CD14-positive monocyte (primary cell): ENCODE results near the gene IGF2BP3. TPM values are rescaled to one million over a fixed set of nuclear protein-coding genes. Genes with fewer than 3 reads are reported as not detected.

Experiments used
- DNase-seq, 3 donors: peaks; one replicate each; pipeline ENCODE4 v3.0.0-alpha.2; 2011 to 2022
- H2AFZ ChIP-seq: 2 replicates; pipeline ENCODE4 v1.6.0; 2012; ENCODE audit warnings: mild to moderate bottlenecking, low read depth, low read length, inconsistent platforms; ENCODE audit not compliant: insufficient read depth, poor library complexity, severe bottlenecking
- H3K27ac ChIP-seq, 2 donors: 1 replicate in 1 of 2; 2 replicates in 1 of 2; pipeline ENCODE4 v1.5.1; 2012 to 2013; ENCODE audit warnings: low read length in 2 of 2, control low read depth in 1 of 2, inconsistent platforms in 1 of 2, low read depth in 1 of 2, mild to moderate bottlenecking in 1 of 2
- H3K27me3 ChIP-seq, 2 donors: one replicate each; pipeline versions ENCODE4 v1.6.0 to v1.6.1; 2011 to 2013; ENCODE audit warnings: low read length in 2 of 2; ENCODE audit not compliant: control insufficient read depth in 2 of 2, insufficient read depth in 2 of 2
- H3K36me3 ChIP-seq, 2 donors: replicated peaks in 1 of 2; 1 replicate in 1 of 2; 2 replicates in 1 of 2; pipeline versions ENCODE4 v1.5.1 to v1.6.1; 2012 to 2013; ENCODE audit warnings: low read length in 2 of 2, control low read depth in 1 of 2, inconsistent platforms in 1 of 2, mild to moderate bottlenecking in 1 of 2; ENCODE audit not compliant: insufficient read depth in 2 of 2, control insufficient read depth in 1 of 2
- H3K4me1 ChIP-seq, 2 donors: 1 replicate in 1 of 2; 2 replicates in 1 of 2; pipeline versions ENCODE4 v1.5.1 to v1.6.1; 2012 to 2013; ENCODE audit warnings: low read length in 2 of 2, control low read depth in 1 of 2, inconsistent platforms in 1 of 2, mild to moderate bottlenecking in 1 of 2, moderate library complexity in 1 of 2; ENCODE audit not compliant: insufficient read depth in 2 of 2, control insufficient read depth in 1 of 2
- H3K4me2 ChIP-seq: replicated peaks from 2 replicates; pipeline ENCODE3; 2012; ENCODE audit warnings: low read length, moderate library complexity, mild to moderate bottlenecking; ENCODE audit not compliant: poor library complexity, severe bottlenecking; ENCODE audit errors: extremely low read depth
- H3K4me3 ChIP-seq, 3 experiments: fragments of 200-600 bp in 1 of 3; sonication (generic) in 1 of 3; replicated peaks in 1 of 3; 1 replicate in 2 of 3; 2 replicates in 1 of 3; pipeline ENCODE4 v1.5.1; 2011 to 2013; ENCODE audit warnings: low read length in 3 of 3, mild to moderate bottlenecking in 3 of 3, control low read depth in 2 of 3, low read depth in 2 of 3, inconsistent platforms in 1 of 3, moderate library complexity in 1 of 3
- H3K79me2 ChIP-seq: 2 replicates; pipeline ENCODE4 v1.6.0; 2012; ENCODE audit warnings: mild to moderate bottlenecking, control low read depth, inconsistent platforms, low read length, moderate library complexity; ENCODE audit not compliant: insufficient read depth
- H3K9ac ChIP-seq: 2 replicates; pipeline ENCODE4 v1.6.0; 2017; ENCODE audit warnings: low read length, mild to moderate bottlenecking; ENCODE audit not compliant: insufficient read depth, poor library complexity, severe bottlenecking
- H3K9me3 ChIP-seq, 2 donors: replicated peaks in 1 of 2; 1 replicate in 1 of 2; 2 replicates in 1 of 2; pipeline versions ENCODE4 v1.5.1 to v1.6.1; 2012 to 2013; ENCODE audit warnings: low read length in 2 of 2, control low read depth in 1 of 2; ENCODE audit not compliant: control insufficient read depth in 1 of 2, insufficient read depth in 1 of 2
- H4K20me1 ChIP-seq: 2 replicates; pipeline ENCODE4 v1.6.0; 2012; ENCODE audit warnings: mild to moderate bottlenecking, low read length, control low read depth, moderate library complexity; ENCODE audit not compliant: insufficient read depth
- H3K27ac Mint-ChIP-seq, 7 donors: one replicate each; pipeline ENCODE4 v1.8.0; 2020; ENCODE audit warnings: mild to moderate bottlenecking in 7 of 7, mixed read lengths in 7 of 7, moderate library complexity in 6 of 7, inconsistent platforms in 2 of 7
- H3K27me3 Mint-ChIP-seq, 3 donors: one replicate each; pipeline ENCODE4 v1.8.0; 2021 to 2022; ENCODE audit warnings: low read depth in 3 of 3, mild to moderate bottlenecking in 3 of 3, mixed read lengths in 3 of 3, moderate library complexity in 3 of 3, inconsistent platforms in 1 of 3
- H3K36me3 Mint-ChIP-seq, 2 donors: one replicate each; pipeline ENCODE4 v1.8.0; 2020; ENCODE audit warnings: mixed read lengths in 2 of 2, inconsistent platforms in 1 of 2, mild to moderate bottlenecking in 1 of 2
- H3K4me1 Mint-ChIP-seq: one replicate; pipeline ENCODE4 v1.8.0; 2020; ENCODE audit warnings: mild to moderate bottlenecking, mixed read lengths
- H3K4me3 Mint-ChIP-seq, 2 donors: one replicate each; pipeline ENCODE4 v1.8.0; 2020; ENCODE audit warnings: mild to moderate bottlenecking in 2 of 2, mixed read lengths in 2 of 2, moderate library complexity in 1 of 2
- H3K9me3 Mint-ChIP-seq, 7 donors: one replicate each; pipeline ENCODE4 v1.8.0; 2020 to 2022; ENCODE audit warnings: mixed read lengths in 7 of 7, mild to moderate bottlenecking in 6 of 7, moderate library complexity in 6 of 7, inconsistent platforms in 2 of 7
- WGBS: methylation state at CpG from one replicate; pipeline ENCODE4 v1.1.5; 2013; ENCODE audit warnings: missing lambda C conversion rate; ENCODE audit not compliant: insufficient coverage; 5-methylcytosine and 5-hydroxymethylcytosine counted together
- intact Hi-C, 2 donors: fragments of 100-400 bp; cut with micrococcal nuclease; formaldehyde crosslinking; loops; one replicate each; pipeline versions ENCODE4 v1.15.0 to v1.15.1; 2023
- polyA plus RNA-seq, 3 donors: library from polyadenylated mRNA; depleted of rRNA in 1 of 3; unstranded in 2 of 3; stranded (reverse) in 1 of 3; fragments of 300-500 nt in 2 of 3; fragments of >200 nt in 1 of 3; fragmentation: Illumina TruSeq in 2 of 3; gene quantifications; 1 replicate in 2 of 3; 2 replicates in 1 of 3; pipeline ENCODE4 v1.2.3, GENCODE V29; 2012 to 2021
- TF ChIP-seq, protein P1 (sequence below): fragments of 200-600 bp; IDR thresholded peaks from one replicate; pipeline ENCODE4 v1.8.0; 2022; ENCODE audit warnings: antibody characterized with exemption, mild to moderate bottlenecking

IGF2BP3 gene
- polyA plus RNA-seq, 3 donors, result 0.60 to 5.3 (median 3.2) TPM

- no CpG with 5 or more reads among the region's 3 CpGs for WGBS
- Mint-ChIP-seq H3K4me3 (no peak overlapping the region), H3K9me3 (peaks cover 0 to 5% (median 3%) of the 10 kb centered on the region in 7 donors), H3K27ac (no peak overlapping the region), H3K27me3 (peaks cover 4 to 8% (median 8%) of the 10 kb centered on the region in 3 donors), H3K4me1 (peaks cover 3% of the 10 kb centered on the region), H3K36me3 (no peaks in the 10 kb centered on the region)
- no peaks in the 10 kb centered on the region for H3K9me3 ChIP-seq
- TF ChIP-seq, protein P1, sequence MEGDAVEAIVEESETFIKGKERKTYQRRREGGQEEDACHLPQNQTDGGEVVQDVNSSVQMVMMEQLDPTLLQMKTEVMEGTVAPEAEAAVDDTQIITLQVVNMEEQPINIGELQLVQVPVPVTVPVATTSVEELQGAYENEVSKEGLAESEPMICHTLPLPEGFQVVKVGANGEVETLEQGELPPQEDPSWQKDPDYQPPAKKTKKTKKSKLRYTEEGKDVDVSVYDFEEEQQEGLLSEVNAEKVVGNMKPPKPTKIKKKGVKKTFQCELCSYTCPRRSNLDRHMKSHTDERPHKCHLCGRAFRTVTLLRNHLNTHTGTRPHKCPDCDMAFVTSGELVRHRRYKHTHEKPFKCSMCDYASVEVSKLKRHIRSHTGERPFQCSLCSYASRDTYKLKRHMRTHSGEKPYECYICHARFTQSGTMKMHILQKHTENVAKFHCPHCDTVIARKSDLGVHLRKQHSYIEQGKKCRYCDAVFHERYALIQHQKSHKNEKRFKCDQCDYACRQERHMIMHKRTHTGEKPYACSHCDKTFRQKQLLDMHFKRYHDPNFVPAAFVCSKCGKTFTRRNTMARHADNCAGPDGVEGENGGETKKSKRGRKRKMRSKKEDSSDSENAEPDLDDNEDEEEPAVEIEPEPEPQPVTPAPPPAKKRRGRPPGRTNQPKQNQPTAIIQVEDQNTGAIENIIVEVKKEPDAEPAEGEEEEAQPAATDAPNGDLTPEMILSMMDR, result no peak
- DNase-seq, result no peak
- H3K36me3 ChIP-seq, result no peaks in the 10 kb centered on the region
- intact Hi-C loops, result no loop called here
- no peak overlapping the region for H3K27ac ChIP-seq
- no peaks in the 10 kb centered on the region for H3K4me1 ChIP-seq
- H4K20me1 ChIP-seq, result no peaks in the 10 kb centered on the region
- H3K9ac ChIP-seq, result no peak overlapping the region
- no peaks in the 10 kb centered on the region for H3K79me2 ChIP-seq
- H3K4me2 ChIP-seq, result no peak overlapping the region
- H3K27me3 ChIP-seq, result no peaks in the 10 kb centered on the region
- H2AFZ ChIP-seq, result no peak overlapping the region
- H3K4me3 ChIP-seq, result no peak overlapping the region
These were observed 114.1 kb downstream of the IGF2BP3 start for GRCh38 chr7:23356168-23356567.

- no peaks in the 10 kb centered on the region for H3K36me3 ChIP-seq
- peaks cover 3% of the 10 kb centered on the region for H3K4me1 Mint-ChIP-seq
- no peaks in the 10 kb centered on the region for H3K27me3 ChIP-seq
- H3K79me2 ChIP-seq, result no peaks in the 10 kb centered on the region
- peaks cover 0 to under 1% of the 10 kb centered on the region in 2 donors for H3K4me1 ChIP-seq
- H3K4me2 ChIP-seq, result no peak overlapping the region
- TF ChIP-seq, protein P1, result no peak
- DNase-seq, result no peak
- H3K9me3 ChIP-seq, result no peaks in the 10 kb centered on the region
- intact Hi-C loops, result no loop called here
- H3K27ac ChIP-seq, result no peak overlapping the region
- 100% methylated on average over 2 of the region's 5 CpGs for WGBS
- no peaks in the 10 kb centered on the region for H4K20me1 ChIP-seq
- H3K27ac Mint-ChIP-seq, result no peak overlapping the region
- no peaks in the 10 kb centered on the region for H3K9me3 Mint-ChIP-seq
- H3K9ac ChIP-seq, result no peak overlapping the region
- H3K4me3 Mint-ChIP-seq, result no peak overlapping the region
- peaks cover 4 to 8% (median 6%) of the 10 kb centered on the region in 3 donors for H3K27me3 Mint-ChIP-seq
- no peak overlapping the region for H3K4me3 ChIP-seq
- H2AFZ ChIP-seq, result no peak overlapping the region
- H3K36me3 Mint-ChIP-seq, result no peaks in the 10 kb centered on the region
These were observed 117.1 kb downstream of the IGF2BP3 start for GRCh38 chr7:23353172-23353571.
